Heart right ventricle (tissue), 16 donors: ENCODE data around the gene LDLRAD4. TPM values are rescaled to one million over a fixed set of nuclear protein-coding genes. Genes with fewer than 3 reads are reported as not detected.

Experiments
- ATAC-seq, 8 donors: fragments of 200-7000 bp; cut with Tn5 transposase; one replicate each; pipeline ENCODE4 v1.9.1; 2020; ENCODE audit warnings: mild to moderate bottlenecking in 8 of 8, moderate library complexity in 8 of 8, moderate number of reproducible peaks in 1 of 8
- DNase-seq, 2 donors: peaks; one replicate each; pipeline ENCODE4 v3.0.0-alpha.2; 2020
- H3K27ac ChIP-seq, 10 donors: fragments of 200-600 bp; sonication (generic) in 2 of 10; one replicate each; pipeline versions ENCODE4 v1.5.0 to v1.8.0; 2020 to 2022; ENCODE audit warnings: mild to moderate bottlenecking in 3 of 10
- H3K27me3 ChIP-seq, 7 donors: fragments of 200-600 bp; one replicate each; pipeline ENCODE4 v1.8.0; 2021 to 2022; ENCODE audit warnings: mild to moderate bottlenecking in 2 of 7
- H3K36me3 ChIP-seq, 9 donors: fragments of 200-600 bp; sonication (generic) in 1 of 9; one replicate each; pipeline versions ENCODE4 v1.5.0 to v1.8.0; 2020 to 2022; ENCODE audit warnings: mild to moderate bottlenecking in 2 of 9
- H3K4me1 ChIP-seq, 9 donors: fragments of 200-600 bp; sonication (generic) in 1 of 9; one replicate each; pipeline versions ENCODE4 v1.5.0 to v1.8.0; 2020 to 2022; ENCODE audit warnings: mild to moderate bottlenecking in 4 of 9
- H3K4me3 ChIP-seq, 10 donors: fragments of 200-600 bp; sonication (generic) in 2 of 10; one replicate each; pipeline versions ENCODE4 v1.5.0 to v1.8.0; 2020 to 2022; ENCODE audit warnings: mild to moderate bottlenecking in 7 of 10, moderate library complexity in 2 of 10
- H3K9me3 ChIP-seq, 11 donors: fragments of 200-600 bp in 10 of 11; sonication (generic) in 2 of 11; one replicate each; pipeline versions ENCODE4 v1.5.0 to v1.8.0; 2013 to 2022; ENCODE audit warnings: mild to moderate bottlenecking in 2 of 11, control low read depth in 1 of 11, moderate library complexity in 1 of 11
- CTCF ChIP-seq, 9 donors: fragments of 200-600 bp; sonication (generic) in 2 of 9; IDR thresholded peaks; one replicate each; pipeline versions ENCODE4 v1.5.0 to v1.8.0; 2021 to 2022; ENCODE audit warnings: antibody characterized with exemption in 9 of 9, mild to moderate bottlenecking in 5 of 9, moderate library complexity in 1 of 9
- WGBS, 2 donors: extraction: QIAGEN DNeasy Blood & Tissue Kit; methylation state at CpG; one replicate each; pipeline ENCODE4 v1.1.7; 2013; ENCODE audit warnings: inconsistent platforms in 1 of 2; 5-methylcytosine and 5-hydroxymethylcytosine counted together
- intact Hi-C, 10 donors: fragments of 100-400 bp; cut with DNase I; formaldehyde crosslinking; loops; one replicate each; pipeline versions ENCODE4 v1.11.1 to v1.14.2; 2022
- polyA plus RNA-seq, 2 donors: library from polyadenylated mRNA; stranded (reverse); fragments of 200-250 nt; gene quantifications; one replicate each; pipeline ENCODE4 v1.2.3, GENCODE V29; 2013
- total RNA-seq, 10 donors: library from RNA; stranded (reverse); fragmentation: NEBNext Ultra II Directional in 3 of 10; extraction: Animal tissue kit (Norgen Biotek cat#: 25700) in 3 of 10; gene quantifications; one replicate each; pipeline versions ENCODE4 v1.2.1 to v1.2.4, GENCODE V29; 2021 to 2023
- donor health status: Arrhythmogenic right ventricular cardiomyopathy.
- donor health status: ischemic (EF 13 %, LVEDD 7.1; RV severe dilation, severe dysfunction).
- donor health status: healthy with polysubstance abuse.
- donor health status: DM: no; HTN: yes; CAD: no.
- donor health status: DM: no; HTN: no; CAD: no.
- donor health status: ischemic (EF 25% LVEDD 6.9; RV normal size, moderate dysfunction).
- donor health status: ischemic (EF 25% LVEDD 5.7; RV mildly dilated, moderate dysfunction).
- donor health status: healthy.
- donor health status: DM: yes; HTN: yes; CAD: no.
- donor health status: Ischemic cardiomyopathy.
- donor health status: ischemic (EF 35%, LVEDD 5.7; RV mildly dilated, moderate dysfunction).
- donor health status: nonischemic (EF 11% LVEDD 7.7; RV severe dilation, severe dysfunction).
- donor health status: DM: yes; HTN: yes; CAD: no.
- donor health status: PGD.
- donor health status: ischemic (EF 29% LVEDD 5.4; RV normal size, mild dysfunction).
- donor health status: nonischemic (EF 23%, LVEDD 6.1; RV moderate dilation, normal function).

The LDLRAD4 gene
- total and polyA plus RNA-seq, 12 donors = 5.4 to 74.6 (median 34.6) TPM

GRCh38 chr18:13495961-13496360 is 277.4 kb downstream of the LDLRAD4 start:
- whole genome bisulfite sequencing, 2 donors = 78 to 79% methylated on average over 8 of the region's 8 CpGs
- H3K9me3 ChIP-seq = peaks cover 0 to 3% (median 0%) of the 10 kb centered on the region in 11 donors
- ATAC-seq = no peak
- no peak for TF ChIP-seq CTCF (IDR thresholded peaks at IDR 0.05)
- no peak for DNase-seq
- no peaks in the 10 kb centered on the region for H3K27me3 ChIP-seq
- intact Hi-C loops = no loop called here
- no peak overlapping the region for H3K27ac ChIP-seq
- peaks cover 5 to 18% (median 15%) of the 10 kb centered on the region in 9 donors for H3K4me1 ChIP-seq
- H3K4me3 ChIP-seq = no peak overlapping the region
- H3K36me3 ChIP-seq = peaks cover 0 to 35% (median 0%) of the 10 kb centered on the region in 9 donors

- DNase-seq (no peak), ATAC-seq (no peak)
- no peak for TF ChIP-seq CTCF (IDR thresholded peaks at IDR 0.05)
- Histone ChIP-seq H3K4me1 (peaks cover 13 to 26% (median 23%) of the 10 kb centered on the region in 9 donors), H3K4me3 (no peak overlapping the region), H3K9me3 (peaks cover 0 to 3% (median 0%) of the 10 kb centered on the region in 11 donors), H3K36me3 (peaks cover 0 to 27% (median 0%) of the 10 kb centered on the region in 9 donors), H3K27me3 (no peaks in the 10 kb centered on the region), H3K27ac (no peak overlapping the region)
- 87 to 89% methylated on average over 4 of the region's 4 CpGs for WGBS, 2 donors
- intact Hi-C loops = no loop called here
Measured at GRCh38 chr18:13496691-13497281, 278.2 kb downstream of the LDLRAD4 start.

DNA sequence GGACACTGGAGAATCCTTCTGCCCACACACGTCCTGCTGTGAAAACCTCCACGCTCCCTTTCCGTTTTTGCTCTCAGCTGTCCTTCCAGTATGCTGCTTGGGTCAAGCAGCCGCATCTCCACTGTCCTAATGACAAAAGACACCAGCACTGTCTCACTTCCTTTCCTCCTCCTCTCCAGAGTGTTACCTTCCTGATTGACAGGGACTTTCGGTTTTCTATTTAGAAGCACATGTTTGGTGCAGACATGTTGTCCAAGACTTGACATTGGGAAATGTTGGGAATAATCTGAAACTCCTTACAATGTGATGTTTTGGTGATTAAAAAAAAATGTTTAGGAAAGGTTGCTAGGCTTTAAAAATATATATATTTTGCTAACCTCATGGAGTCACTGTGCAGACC is 281.2 kb downstream of the LDLRAD4 start:
- no peak for DNase-seq
- 70 to 79% methylated on average over 5 of the region's 5 CpGs for WGBS, 2 donors
- Histone ChIP-seq H3K4me1 (peaks cover 18 to 51% (median 38%) of the 10 kb centered on the region in 9 donors), H3K4me3 (peak overlapping the region in 4 of 10 donors; percentile 33 to 41 (median 38)), H3K9me3 (peaks cover 0 to 3% (median 0%) of the 10 kb centered on the region in 11 donors), H3K27ac (peak overlapping the region in 9 of 10 donors; percentile 53 to 93 (median 85)), H3K36me3 (peaks cover 0 to 17% (median 0%) of the 10 kb centered on the region in 9 donors), H3K27me3 (no peaks in the 10 kb centered on the region)
- TF ChIP-seq CTCF (IDR thresholded peaks at IDR 0.05) = no peak
- no peak for ATAC-seq
- intact Hi-C loops = loop anchor here in 2 of 10 donors (10.0 kb wide), 2 partner anchors 115 to 215 kb away; no protein-coding TSS in a partner anchor

DNA sequence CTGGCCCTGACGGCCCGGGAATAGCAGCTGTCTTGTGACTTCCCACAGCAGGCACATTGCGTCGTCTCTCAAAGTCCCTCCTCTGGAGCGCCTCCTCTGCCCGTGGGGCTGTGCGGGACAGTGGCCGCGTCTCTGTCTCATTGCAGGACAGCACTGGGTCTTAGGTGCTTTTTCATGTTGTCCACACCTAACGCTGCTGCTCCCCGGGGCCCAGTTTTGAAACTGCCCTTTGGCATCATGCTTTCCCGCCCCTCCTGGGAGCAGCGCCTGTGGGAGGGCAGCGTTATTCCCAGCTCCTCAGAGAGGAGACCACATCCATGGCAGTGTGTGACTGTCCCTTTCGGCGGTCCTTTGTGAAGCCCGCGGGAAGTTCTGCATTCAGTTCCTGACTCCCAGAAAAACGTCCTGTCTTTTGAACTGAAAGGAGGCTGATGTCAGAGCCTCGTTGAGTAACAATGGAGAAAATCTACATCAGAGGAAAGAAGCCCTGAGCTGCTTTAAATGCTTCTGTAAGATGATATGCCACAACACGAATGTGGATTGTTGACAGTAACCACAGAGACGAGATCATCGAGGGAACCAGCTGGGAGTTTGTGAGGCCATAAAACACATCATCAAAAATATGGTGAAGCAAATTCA is 281.8 kb downstream of the LDLRAD4 start:
- peaks cover 18 to 53% (median 38%) of the 10 kb centered on the region in 9 donors for H3K4me1 ChIP-seq
- H3K36me3 ChIP-seq = peaks cover 0 to 17% (median 0%) of the 10 kb centered on the region in 9 donors
- 10 to 16% methylated on average over 23 of the region's 23 CpGs for WGBS, 2 donors
- peak overlapping the region in 7 of 10 donors; percentile 25 to 41 (median 35) for H3K4me3 ChIP-seq
- ATAC-seq (peak; percentile 61 to 90 (median 84)), DNase-seq (peak; percentile 42 to 59)
- TF ChIP-seq CTCF (IDR thresholded peaks at IDR 0.05) = peak in 3 of 9 donors; percentile 28 to 39 (median 29)
- H3K27ac ChIP-seq = peak overlapping the region; percentile 53 to 93 (median 83)
- H3K27me3 ChIP-seq = no peaks in the 10 kb centered on the region
- intact Hi-C loops = loop anchor here in 2 of 10 donors (10.0 kb wide), 2 partner anchors 116 to 216 kb away; no protein-coding TSS in a partner anchor
- H3K9me3 ChIP-seq = peaks cover 0 to 3% (median 0%) of the 10 kb centered on the region in 11 donors
